DLD1 (cell line): ENCODE results near the gene FAF2.

ENCODE experiments used
- in situ Hi-C: cut with HindIII; loops from 2 replicates; pipeline ENCODE4 v1.10.0; 2017; ENCODE audit warnings: low sequenced_read_pairs

FAF2 gene

DNA sequence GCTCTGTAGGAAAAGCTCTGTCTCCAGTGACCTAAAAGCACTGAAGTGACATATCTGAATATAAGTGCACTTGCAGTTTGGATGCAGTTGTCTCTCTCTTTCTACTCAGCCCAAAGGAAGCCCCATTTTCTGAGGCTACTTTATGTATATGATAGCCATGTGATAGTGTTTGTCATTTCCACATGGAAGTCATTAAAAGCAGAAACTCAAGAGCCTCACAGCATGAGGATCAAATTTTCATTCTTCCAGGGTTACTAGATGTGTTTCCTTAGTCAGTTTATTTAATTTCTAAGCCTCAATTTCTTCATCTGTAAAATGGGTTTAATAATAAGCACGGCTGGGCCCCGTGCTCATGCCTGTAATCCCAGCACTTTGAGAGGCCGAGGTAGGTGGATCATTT lies 52.3 kb downstream of the FAF2 start:
- in situ Hi-C loops = no loop called here

GRCh38 chr5:176501333-176501732 lies 53.1 kb downstream of the FAF2 start:
- in situ Hi-C loops = no loop called here

DNA sequence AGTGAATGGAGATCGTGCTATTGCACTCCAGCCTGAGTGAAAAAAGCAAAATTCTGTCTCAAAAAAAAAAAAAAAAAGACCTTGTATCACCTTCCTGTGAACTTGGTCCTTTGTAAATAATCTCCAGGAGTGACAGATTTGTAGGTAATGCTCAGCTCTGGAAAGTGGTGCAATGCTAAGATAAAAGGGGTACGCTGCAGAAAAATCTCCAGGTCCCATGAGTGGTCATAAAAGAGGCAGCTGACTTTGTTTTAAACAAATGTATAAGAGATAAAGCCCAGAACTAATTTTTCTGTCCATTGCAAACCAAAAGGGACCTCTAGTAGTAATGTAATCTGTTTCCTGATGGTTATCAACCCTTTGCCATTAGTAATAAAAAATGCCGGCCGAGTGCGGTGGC lies 55.3 kb downstream of the FAF2 start:
- in situ Hi-C loops = no loop called here

DNA sequence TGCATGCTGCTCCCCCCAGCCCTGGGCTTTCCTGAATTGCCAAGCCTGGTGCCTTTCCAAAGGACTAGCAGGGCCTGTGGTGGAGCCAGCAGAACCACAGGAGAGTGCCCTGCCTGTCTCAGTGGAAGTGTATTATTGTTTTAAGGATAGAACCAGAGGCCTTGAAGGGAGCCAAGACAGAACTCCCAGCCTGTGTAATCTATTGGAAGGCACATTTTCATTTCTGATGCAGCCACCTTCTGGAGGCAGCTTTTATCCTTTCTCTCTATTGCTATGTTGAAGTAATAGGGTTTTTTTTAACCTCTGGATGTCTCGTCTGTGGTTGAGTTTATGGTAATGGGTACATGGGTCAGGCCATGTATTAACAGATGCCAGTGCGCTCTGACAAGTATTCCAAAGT lies 59.7 kb downstream of the FAF2 start:
- in situ Hi-C loops = no loop called here

DNA sequence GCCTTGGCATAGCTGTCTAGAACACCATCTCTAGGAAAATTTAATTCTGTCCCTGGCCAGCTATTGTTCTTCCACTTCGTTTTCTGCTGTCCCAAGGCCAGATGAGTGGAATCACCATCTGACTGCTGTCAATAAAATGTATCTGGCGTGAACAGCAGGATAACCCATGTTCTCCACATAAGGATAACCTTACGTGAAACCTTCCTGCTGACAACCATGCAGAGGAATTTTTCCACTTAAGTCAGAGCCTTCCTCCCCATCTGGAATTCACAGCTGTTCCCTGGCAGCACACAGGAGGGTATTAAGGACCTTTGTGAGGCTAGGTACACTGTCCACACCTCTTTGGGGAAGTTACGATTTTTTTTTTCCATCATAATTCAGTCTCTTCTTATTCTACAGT lies 60.4 kb downstream of the FAF2 start:
- in situ Hi-C loops = no loop called here

DNA sequence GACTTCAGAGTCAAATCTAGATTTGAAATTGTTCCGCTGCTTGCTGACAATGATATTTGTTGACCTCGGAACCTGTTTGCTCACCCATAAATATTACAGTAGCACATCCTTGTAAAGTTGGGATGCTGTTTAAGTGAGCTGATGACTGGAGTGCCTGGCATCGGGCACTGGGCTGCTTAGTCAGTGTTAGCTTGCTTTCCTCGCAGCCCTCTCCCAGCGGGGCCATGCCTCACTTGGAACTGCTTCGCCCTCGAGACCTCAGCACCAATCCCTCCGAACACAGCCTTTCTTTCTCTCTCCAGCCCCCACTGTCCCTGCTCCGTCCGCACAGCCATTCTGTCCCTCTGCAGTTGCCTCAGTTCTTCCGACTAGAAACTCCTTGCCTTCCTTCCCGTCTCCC lies 65.6 kb downstream of the FAF2 start:
- in situ Hi-C loops = no loop called here

DNA sequence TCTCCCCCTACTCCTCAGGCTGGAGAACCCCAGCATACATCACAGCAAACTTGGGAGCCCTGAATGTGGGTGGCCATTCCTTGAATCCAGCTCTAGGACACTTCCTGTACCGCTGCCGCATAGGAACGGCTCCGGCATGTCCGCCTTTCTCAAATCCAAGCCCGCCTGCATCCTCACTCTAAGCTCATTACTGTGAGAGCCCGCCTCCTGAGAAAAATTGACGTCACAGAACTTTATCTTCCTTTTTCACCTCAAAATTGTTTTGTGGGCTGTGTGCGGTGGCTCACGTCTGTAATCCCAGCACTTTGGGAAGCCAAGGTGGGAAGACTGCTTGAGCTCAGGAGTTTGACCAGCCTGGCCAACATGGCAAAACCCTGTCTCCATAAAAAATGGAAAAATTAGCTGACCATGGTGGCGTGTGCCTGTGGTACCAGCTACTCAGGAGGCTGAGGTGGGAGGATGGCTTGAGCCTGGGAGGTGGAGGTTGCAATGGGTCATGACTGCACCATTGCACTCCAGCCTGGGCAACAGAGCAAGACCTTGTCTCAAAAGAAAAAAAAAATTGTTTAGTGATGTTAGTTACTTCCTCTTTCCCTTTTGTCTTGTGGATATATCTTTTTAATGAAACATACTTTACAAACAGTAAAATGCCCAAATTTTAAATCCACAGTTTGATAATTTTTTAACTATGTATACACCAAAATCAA lies 66.2 kb downstream of the FAF2 start:
- in situ Hi-C loops = no loop called here

DNA sequence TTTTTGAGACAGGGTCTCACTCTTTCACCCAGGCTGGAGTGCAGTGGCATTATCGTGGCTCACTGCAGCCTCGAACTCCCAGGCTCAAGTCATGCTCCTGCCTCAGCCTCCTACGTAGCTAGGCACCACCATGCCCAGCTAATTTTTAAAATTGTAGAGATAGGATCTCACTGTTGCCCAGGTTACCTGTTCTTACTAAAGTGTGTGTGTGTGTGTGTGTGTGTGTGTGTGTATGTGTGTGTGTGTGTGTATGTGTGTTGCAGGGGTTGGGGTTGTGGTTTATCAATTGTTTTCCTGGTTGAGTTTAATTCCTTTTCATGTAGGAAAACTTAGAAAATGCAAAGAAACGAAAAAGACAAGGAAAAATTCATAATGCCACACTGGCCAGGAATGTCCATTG lies 67.2 kb downstream of the FAF2 start:
- in situ Hi-C loops = no loop called here

- in situ Hi-C loops = no loop called here
These were observed 69.0 kb downstream of the FAF2 start for GRCh38 chr5:176517053-176517661.

DNA sequence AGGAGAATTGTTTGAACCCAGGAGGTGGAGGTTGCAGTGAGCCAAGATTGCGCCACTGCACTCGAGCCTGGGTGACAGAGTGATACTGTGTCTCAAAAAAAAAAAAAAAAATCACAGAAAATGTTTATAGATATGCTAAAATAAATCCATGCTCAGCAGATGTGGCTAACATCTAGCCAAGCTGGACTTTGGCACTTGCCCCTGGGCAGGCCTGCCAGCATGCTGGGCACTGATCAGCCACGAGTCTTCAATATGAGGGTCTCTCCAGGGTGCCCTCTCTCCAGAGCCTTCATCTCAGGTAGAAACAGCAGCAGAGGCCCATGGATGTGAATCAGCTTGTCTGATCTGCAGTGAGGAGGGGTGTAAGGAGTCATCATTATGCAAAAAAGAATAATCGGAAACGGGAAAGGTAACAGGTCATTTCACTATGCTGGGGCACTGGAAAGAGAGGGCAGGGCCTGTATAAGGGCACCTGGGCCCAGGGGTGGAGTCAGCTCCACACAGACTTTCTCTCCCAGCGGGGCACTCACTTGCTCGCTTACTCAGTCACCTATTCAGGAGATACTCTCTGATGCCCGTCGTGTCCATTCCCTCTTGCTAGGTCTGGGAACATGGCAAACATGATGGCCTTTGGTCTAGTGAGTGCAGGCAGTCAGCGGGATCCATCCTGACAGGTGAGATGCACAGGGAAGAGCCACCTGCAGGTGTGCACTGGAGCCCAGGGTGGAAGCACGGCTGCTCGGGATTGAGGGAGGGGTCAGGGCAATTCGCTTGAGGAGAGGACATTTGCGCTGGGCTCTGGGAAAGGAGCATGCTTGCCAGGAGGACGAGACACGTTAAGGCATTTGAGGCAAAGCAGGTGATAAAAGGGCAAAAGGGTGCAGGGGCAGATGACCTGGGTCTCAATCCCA lies 71.9 kb downstream of the FAF2 start:
- in situ Hi-C loops = no loop called here

DNA sequence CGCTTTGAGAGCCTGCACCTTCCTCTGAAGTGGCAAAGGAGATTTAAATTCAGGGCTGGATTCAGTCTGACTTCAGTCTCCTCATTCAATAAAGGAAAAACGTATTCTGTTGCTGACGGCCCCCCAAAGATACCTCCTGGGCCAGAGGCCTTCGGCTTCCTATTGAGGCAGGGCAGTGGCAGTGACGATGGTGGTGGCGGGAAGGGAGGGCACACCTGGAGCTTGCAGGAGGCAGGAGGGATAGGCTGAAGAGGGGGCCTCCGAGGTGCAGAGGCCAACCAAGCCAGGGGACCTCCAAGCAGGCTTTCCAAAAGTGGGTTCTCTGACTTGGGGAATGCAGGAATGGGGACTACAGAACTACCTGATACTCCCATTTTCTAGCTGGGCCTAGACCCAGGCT lies 73.1 kb downstream of the FAF2 start:
- in situ Hi-C loops = no loop called here

DNA sequence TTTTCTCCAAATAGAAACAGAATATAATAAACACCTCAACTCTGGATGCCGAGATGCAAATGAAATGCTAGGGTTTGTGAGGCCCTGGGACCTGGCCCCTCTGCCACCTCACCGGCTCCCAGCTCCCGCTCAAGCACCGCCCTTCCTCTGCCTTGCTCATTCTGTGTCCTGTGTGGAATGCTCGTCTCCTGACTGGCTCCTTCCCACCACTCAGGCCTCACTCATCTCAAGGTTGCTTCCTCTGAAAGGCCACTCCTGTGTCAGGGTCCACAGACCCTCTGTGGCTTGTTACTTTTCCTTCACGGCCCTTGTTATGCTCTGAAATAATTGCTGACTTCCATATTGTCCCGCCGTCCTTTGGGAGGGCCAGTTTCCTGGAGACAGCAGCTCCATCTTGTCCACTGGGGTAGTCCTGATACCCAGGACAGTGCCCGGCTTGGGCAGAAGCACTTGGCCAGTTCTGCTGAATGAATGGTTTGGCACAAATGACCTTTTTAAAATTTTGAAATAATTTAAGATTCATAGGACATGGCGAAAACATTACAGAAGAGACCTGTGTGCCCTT lies 73.6 kb downstream of the FAF2 start:
- in situ Hi-C loops = no loop called here

GRCh38 chr5:176524138-176524537 lies 76.0 kb downstream of the FAF2 start:
- in situ Hi-C loops = no loop called here

DNA sequence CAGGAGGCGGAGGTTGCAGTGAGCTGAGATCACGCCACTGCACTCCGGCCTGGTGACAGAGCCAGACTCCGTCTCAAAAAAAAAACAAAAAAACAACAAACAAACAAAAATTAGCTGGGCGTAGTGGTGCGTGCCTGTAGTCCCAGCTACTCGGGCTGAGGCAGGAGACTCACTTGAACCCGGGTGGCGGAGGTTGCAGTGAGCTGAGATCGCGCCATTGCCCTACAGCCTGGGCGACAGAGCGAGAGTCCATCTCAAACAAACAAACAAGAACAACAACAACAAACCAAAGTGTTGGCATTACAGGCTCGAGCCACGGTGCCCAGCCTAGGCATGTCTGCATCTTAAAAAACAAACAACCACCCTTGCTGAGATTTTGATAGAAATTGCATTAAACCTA lies 76.8 kb downstream of the FAF2 start:
- in situ Hi-C loops = no loop called here

DNA sequence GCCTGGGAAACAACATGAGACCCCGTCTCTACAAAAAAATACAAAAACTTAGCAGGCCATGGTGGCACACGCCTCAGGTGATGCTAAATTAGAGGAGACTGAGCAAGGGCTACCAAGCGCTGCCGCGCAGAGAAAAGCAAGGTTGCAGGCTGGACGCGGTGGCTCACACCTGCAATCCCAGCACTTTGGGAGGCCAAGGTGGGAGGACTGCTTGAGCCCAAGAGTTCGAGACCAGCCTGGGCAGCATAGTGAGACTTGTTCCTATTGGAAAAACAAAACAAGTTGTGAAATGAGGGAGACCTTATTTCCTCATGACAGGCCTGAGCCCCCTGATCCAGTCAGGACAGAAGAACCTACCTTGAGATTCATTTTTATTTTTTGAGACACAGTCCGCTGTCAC lies 77.5 kb downstream of the FAF2 start:
- in situ Hi-C loops = no loop called here

- in situ Hi-C loops = no loop called here
These were observed 78.3 kb downstream of the FAF2 start for GRCh38 chr5:176526462-176526861.

GRCh38 chr5:176527246-176528222 lies 79.3 kb downstream of the FAF2 start:
- in situ Hi-C loops = no loop called here

DNA sequence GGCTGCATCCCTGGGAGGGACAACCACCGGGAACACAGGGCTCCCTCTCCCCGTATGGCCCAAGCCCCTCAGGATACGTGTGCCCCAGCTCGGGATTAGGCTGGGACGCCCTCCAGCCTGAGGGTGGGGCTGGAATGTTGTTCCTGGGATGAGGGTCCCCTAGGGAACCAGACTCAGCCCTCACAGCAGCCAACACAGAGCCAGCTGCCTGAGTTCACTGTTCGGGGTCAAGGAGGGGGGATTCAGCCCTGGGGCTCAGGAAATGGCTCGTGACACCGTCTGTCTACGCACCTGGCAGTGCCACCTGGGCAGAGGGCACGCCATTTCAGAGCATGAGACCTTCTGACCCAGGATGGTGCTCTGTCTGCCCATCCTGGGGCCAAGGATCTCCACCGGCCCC lies 80.1 kb downstream of the FAF2 start:
- in situ Hi-C loops = no loop called here

DNA sequence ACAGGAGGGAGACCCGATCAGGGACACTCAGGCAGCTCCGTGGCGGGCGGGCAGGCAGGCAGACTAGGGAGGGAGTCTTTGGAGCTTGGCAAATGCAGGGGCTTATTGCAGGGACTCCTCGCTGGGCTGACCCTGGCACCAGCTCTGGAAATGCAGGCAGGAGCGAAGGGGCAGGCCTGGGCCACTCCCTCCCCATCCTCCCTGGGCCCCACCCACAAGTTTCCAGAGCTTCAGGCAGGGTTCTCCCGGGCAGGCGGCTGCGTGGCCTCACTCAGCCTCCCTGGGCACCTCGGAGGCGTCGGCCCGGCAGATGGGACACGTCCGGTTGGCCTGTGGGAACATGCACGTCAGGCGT lies 80.6 kb downstream of the FAF2 start:
- in situ Hi-C loops = no loop called here

- in situ Hi-C loops = no loop called here
These were observed 81.0 kb downstream of the FAF2 start for GRCh38 chr5:176529116-176529740.
